ENCODE results near the gene DAAM2. TPM values are rescaled to one million over a fixed set of nuclear protein-coding genes. Genes with fewer than 3 reads are reported as not detected.

Gene DAAM2
- total RNA-seq, 2 donors from 2014 or later: 14.7 to 15.8 TPM

GRCh38 chr6:39812496-39812852 lies 20.3 kb downstream of the DAAM2 start:
- DNase-seq: no peak
- intact Hi-C loops (cut with DNase I): no loop called here
- peak in 1 of 2 donors; percentile 42 for ATAC-seq

- ATAC-seq (peak; percentile 56 to 82), DNase-seq (no peak)
- intact Hi-C loops (cut with DNase I): no loop called here
Measured at GRCh38 chr6:39812853-39813533, 20.8 kb downstream of the DAAM2 start.

- DNase-seq (no peak), ATAC-seq (no peak)
- intact Hi-C loops (cut with DNase I): no loop called here
Measured at GRCh38 chr6:39814236-39814635, 22.1 kb downstream of the DAAM2 start.

- DNase-seq (no peak), ATAC-seq (no peak)
- intact Hi-C loops (cut with DNase I): no loop called here
Measured at GRCh38 chr6:39815356-39815755, 23.2 kb downstream of the DAAM2 start.

GRCh38 chr6:39816747-39817146 lies 24.6 kb downstream of the DAAM2 start:
- ATAC-seq (no peak), DNase-seq (no peak)
- intact Hi-C loops (cut with DNase I): no loop called here

GRCh38 chr6:39818695-39819094 lies 26.5 kb downstream of the DAAM2 start:
- DNase-seq (no peak), ATAC-seq (peak in 1 of 2 donors; percentile 20)

GRCh38 chr6:39819228-39819627 lies 27.1 kb downstream of the DAAM2 start:
- intact Hi-C loops (cut with DNase I): no loop called here
- DNase-seq: no peak
- ATAC-seq: no peak

More at GRCh38 chr6:39818695-39819094, 26.5 kb downstream of the DAAM2 start:
- intact Hi-C loops (cut with DNase I): no loop called here

- ATAC-seq (no peak), DNase-seq (no peak)
- intact Hi-C loops (cut with DNase I): no loop called here
Measured at GRCh38 chr6:39819676-39820075, 27.5 kb downstream of the DAAM2 start.

GRCh38 chr6:39820553-39820952 lies 28.4 kb downstream of the DAAM2 start:
- no peak for ATAC-seq
- intact Hi-C loops (cut with DNase I): no loop called here

GRCh38 chr6:39821046-39821740 lies 29.0 kb downstream of the DAAM2 start:
- DNase-seq (no peak), ATAC-seq (peak in 1 of 2 donors; percentile 57)
- intact Hi-C loops (cut with DNase I): no loop called here

More at GRCh38 chr6:39820553-39820952, 28.4 kb downstream of the DAAM2 start:
- DNase-seq: no peak

- ATAC-seq (peak; percentile 62 to 85), DNase-seq (peak; percentile 56)
- intact Hi-C loops (cut with DNase I): no loop called here
Measured at GRCh38 chr6:39821742-39822532, 29.8 kb downstream of the DAAM2 start.

GRCh38 chr6:39822846-39823815 lies 31.0 kb downstream of the DAAM2 start:
- intact Hi-C loops (cut with DNase I): no loop called here
- DNase-seq (no peak), ATAC-seq (peak; percentile 42 to 70)

- no peak for DNase-seq
- ATAC-seq: no peak
- intact Hi-C loops (cut with DNase I): no loop called here
Measured at GRCh38 chr6:39824030-39824926, 32.1 kb downstream of the DAAM2 start.

GRCh38 chr6:39829331-39829730 lies 37.2 kb downstream of the DAAM2 start:
- ATAC-seq: no peak
- DNase-seq: no peak
- intact Hi-C loops (cut with DNase I): no loop called here

GRCh38 chr6:39830444-39830843 lies 38.3 kb downstream of the DAAM2 start:
- intact Hi-C loops (cut with DNase I): no loop called here
- ATAC-seq (peak; percentile 27 to 49), DNase-seq (no peak)

GRCh38 chr6:39831701-39832100 lies 39.5 kb downstream of the DAAM2 start:
- ATAC-seq (no peak), DNase-seq (no peak)
- intact Hi-C loops (cut with DNase I): no loop called here

GRCh38 chr6:39834278-39834677 lies 42.1 kb downstream of the DAAM2 start:
- intact Hi-C loops (cut with DNase I): no loop called here
- DNase-seq (no peak), ATAC-seq (no peak)

- intact Hi-C loops (cut with DNase I): no loop called here
- DNase-seq (no peak), ATAC-seq (no peak)
Measured at GRCh38 chr6:39834866-39835265, 42.7 kb downstream of the DAAM2 start.
